Thyroid gland (tissue), 4 donors: Measurements from ENCODE around the gene LRRC51.

ENCODE experiments used
- CTCF ChIP-seq, 6 experiments: fragments of 200-600 bp in 3 of 6; fragments of 450-650 bp in 3 of 6; sonication (generic) in 3 of 6; IDR thresholded peaks; one replicate each; pipeline ENCODE4 v1.5.1; 2016 to 2019; ENCODE audit warnings: antibody characterized with exemption in 6 of 6, mild to moderate bottlenecking in 2 of 6, inconsistent platforms in 1 of 6, moderate library complexity in 1 of 6
- POLR2A ChIP-seq, 2 donors: fragments of 450-650 bp; IDR thresholded peaks; one replicate each; pipeline ENCODE4 v1.6.1; 2017; ENCODE audit warnings: antibody characterized with exemption in 2 of 2, mild to moderate bottlenecking in 2 of 2, moderate library complexity in 1 of 2

- TF ChIP-seq CTCF (IDR thresholded peaks at IDR 0.05) (no peak), POLR2A (IDR thresholded peaks at IDR 0.05) (no peak)
Observed at GRCh38 chr11:72132646-72133045, 52.0 kb downstream of the LRRC51 start.
